HAP-1 (cell line): ENCODE measurements around the gene LRP5.
"Not testable (repeated sequence)": the region's sequence is repeated elsewhere in the genome, so short reads cannot be mapped to it uniquely, and the experiment has no call there.

Experiments
- DNase-seq, 2 experiments: peaks; one replicate each; pipeline ENCODE4 v3.0.0-alpha.2; 2016 to 2020; ENCODE audit warnings: low spot score in 2 of 2
- H3K27me3 ChIP-seq: fragments of 250-450 bp; sonication (Bioruptor Pico); 2 replicates; pipeline ENCODE4 v1.5.1; 2020; ENCODE audit warnings: low read depth, mild to moderate bottlenecking, moderate library complexity
- H3K36me3 ChIP-seq: fragments of 250-450 bp; sonication (Bioruptor Pico); replicated peaks from 2 replicates; pipeline ENCODE4 v1.5.1; 2020; ENCODE audit warnings: mild to moderate bottlenecking
- H3K4me1 ChIP-seq: fragments of 250-450 bp; sonication (Bioruptor Pico); 2 replicates; pipeline ENCODE4 v1.5.1; 2020; ENCODE audit warnings: mild to moderate bottlenecking
- H3K4me3 ChIP-seq: fragments of 250-450 bp; sonication (Bioruptor Pico); 2 replicates; pipeline ENCODE4 v1.5.1; 2020; ENCODE audit warnings: mild to moderate bottlenecking, moderate library complexity
- H3K9me3 ChIP-seq: fragments of 250-450 bp; sonication (Bioruptor Pico); 2 replicates; pipeline ENCODE4 v1.5.1; 2020; ENCODE audit warnings: mild to moderate bottlenecking, moderate library complexity
- in situ Hi-C: fragments of 300-500 bp; cut with MboI; formaldehyde crosslinking; loops from 3 replicates; pipeline ENCODE4 v1.14.3; 2020; ENCODE audit warnings: low sequenced_read_pairs, inconsistent platforms, mixed read lengths

LRP5 gene

DNA sequence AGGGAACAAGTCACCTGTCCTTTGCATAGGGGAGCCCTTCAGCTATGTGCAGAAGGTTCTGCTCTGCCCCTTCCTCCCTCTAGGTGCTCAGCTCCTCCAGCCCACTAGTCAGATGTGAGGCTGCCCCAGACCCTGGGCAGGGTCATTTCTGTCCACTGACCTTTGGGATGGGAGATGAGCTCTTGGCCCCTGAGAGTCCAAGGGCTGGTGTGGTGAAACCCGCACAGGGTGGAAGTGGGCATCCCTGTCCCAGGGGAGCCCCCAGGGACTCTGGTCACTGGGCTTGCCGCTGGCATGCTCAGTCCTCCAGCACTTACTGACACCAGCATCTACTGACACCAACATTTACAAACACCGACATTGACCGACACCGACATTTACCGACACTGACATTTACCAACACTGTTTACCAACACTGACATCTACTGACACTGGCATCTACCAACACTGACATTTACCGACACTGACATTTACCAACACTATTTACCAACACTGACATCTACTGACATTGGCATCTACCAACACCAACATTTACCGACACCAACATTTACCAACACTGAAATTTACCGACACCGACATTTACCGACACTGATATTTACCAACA, 76.3 kb downstream of the LRP5 start:
- H3K27me3 ChIP-seq: no peaks in the 10 kb centered on the region
- no peaks in the 10 kb centered on the region for H3K9me3 ChIP-seq
- in situ Hi-C loops: no loop called here
- DNase-seq: no peak
- no peak overlapping the region for H3K4me3 ChIP-seq
- H3K36me3 ChIP-seq: peaks cover 39% of the 10 kb centered on the region
- H3K4me1 ChIP-seq: no peaks in the 10 kb centered on the region

DNA sequence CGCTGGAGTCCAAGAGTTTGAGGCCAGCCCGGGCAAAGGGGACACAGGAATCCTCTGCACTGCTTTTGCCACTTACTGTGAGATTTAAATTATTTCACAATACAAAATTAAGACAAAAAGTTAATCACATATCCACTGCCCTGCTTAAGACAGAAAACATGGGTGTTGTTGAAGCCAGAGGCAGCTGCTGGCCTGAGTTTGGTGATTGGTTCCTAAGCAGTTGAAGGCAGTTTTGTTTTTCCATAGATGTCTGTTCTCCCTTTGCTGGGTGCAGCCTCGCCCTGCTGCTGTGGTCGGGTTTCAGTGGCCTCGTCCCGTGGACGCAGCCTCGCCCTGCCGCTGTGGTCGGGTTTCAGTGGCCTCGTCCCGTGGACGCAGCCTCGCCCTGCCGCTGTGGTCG, 77.9 kb downstream of the LRP5 start:
- Histone ChIP-seq H3K27me3 (no peaks in the 10 kb centered on the region), H3K9me3 (no peaks in the 10 kb centered on the region), H3K4me3 (no peak overlapping the region), H3K4me1 (no peaks in the 10 kb centered on the region), H3K36me3 (peaks cover 39% of the 10 kb centered on the region)
- in situ Hi-C loops: no loop called here
- no peak for DNase-seq

DNA sequence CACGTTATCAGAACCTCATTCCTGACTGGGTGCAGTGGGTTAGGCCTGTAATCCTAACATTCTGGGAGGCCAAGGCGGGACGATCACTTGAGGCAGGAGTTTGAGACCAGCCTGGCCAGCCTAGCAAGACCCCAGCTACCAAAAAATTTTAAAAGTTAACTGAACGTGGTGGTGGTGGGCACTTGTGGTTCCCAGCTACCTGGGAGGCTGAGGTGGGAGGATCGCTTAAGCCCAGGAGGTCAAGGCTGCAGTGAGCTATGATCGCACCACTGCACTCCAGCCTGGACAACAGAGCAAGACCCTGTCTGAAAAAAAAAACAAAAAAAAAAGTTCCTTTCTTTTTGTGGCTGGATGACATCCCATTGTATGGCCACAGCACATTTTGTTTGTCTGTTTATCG, 80.4 kb downstream of the LRP5 start:
- no peak for DNase-seq
- H3K27me3 ChIP-seq: no peaks in the 10 kb centered on the region
- H3K9me3 ChIP-seq: no peaks in the 10 kb centered on the region
- peaks cover 23% of the 10 kb centered on the region for H3K36me3 ChIP-seq
- H3K4me3 ChIP-seq: no peak overlapping the region
- in situ Hi-C loops: no loop called here
- H3K4me1 ChIP-seq: no peaks in the 10 kb centered on the region

DNA sequence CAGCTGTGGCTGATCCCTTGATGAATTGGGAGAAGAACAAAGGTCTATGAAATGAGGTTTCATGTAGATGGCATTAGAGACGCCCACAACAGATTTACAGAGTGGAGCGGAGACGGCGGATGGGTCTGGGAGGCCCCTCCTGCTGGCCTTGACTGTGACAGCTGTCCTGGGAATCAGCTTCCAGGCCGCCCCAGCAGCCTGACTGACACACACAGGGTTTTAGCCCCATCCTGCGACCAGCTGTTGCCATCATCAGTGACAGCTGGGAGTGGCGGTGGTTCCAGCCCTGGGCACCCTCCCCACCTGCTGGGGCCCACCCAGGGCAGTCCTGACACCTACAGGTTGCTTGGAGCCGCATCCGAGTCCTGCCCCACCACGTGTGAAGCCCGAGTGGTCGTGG, 84.1 kb downstream of the LRP5 start:
- Histone ChIP-seq H3K27me3 (no peaks in the 10 kb centered on the region), H3K9me3 (no peaks in the 10 kb centered on the region), H3K4me3 (no peak overlapping the region), H3K36me3 (peaks cover 8% of the 10 kb centered on the region), H3K4me1 (no peaks in the 10 kb centered on the region)
- in situ Hi-C loops: no loop called here
- DNase-seq: no peak

DNA sequence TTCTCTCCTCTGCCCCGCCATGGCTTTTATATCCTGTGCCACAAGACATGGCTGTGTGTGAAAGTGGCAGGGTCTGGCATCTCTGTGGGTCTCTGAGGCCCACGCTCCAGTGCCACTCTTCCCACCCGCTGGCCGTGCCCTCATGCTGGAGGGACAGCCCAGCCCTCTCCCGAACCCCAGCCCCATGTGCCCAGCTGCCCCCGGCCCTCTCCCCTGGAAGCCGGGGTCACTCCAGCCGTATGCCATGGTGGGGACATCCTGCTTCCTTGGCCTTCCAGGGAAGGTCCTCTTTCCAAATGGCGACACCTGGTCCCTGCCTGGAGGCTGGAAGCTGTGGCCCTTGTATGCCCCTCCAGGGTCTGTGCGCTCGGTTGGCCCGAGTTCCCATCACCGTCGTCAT, 84.9 kb downstream of the LRP5 start:
- Histone ChIP-seq H3K27me3 (no peaks in the 10 kb centered on the region), H3K9me3 (no peaks in the 10 kb centered on the region), H3K4me1 (no peaks in the 10 kb centered on the region), H3K4me3 (no peak overlapping the region), H3K36me3 (peaks cover 5% of the 10 kb centered on the region; the same call in 1 of the 2 replicates)
- in situ Hi-C loops: no loop called here
- DNase-seq: no peak

DNA sequence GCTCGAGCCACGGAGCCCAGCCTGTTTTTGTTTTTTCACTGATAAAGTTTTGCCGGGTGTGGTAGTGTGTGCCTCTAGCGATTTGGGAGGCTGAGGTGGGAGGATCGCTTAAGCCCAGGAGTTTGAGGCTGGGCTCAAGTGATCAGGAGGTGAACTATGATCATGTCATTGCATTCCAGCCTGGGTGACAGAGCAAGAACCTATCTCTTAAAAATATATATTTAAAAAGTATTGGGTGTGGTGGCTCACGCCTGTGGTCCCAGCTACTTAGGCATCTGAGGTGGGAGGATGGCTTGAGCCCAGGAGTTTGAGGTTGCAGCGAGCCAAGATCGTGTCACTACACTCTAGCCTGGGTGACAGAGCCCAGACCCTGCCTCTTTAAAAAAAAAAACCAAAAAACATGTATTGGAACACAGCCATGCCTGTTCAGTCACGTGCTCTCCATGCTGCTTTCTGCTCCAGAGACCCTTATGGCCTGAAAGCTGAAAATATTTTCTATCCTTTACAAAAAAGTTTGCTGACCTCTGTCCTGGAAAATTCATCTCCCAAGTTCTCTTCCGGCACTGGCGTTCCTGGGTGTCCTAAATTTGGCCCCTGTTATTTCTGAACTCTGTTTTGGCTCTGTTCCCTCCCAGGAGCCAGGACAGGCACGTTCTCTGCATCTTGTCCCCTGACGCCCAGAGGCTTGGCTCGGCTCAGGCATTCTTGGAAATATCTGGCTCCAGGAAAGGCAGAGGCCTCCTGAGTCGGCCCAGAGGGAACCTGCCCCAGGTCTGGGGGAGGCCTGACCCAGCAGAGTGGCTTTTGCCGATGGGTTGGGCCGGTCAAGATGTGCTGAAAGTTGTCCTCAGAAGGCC, 86.8 kb downstream of the LRP5 start:
- H3K36me3 ChIP-seq: 0 out of 2 replicates have a peak, but pooled peaks cover 8% of the 10 kb centered on the region
- DNase-seq: no peak
- no peaks in the 10 kb centered on the region for H3K4me1 ChIP-seq
- in situ Hi-C loops: no loop called here
- no peaks in the 10 kb centered on the region for H3K27me3 ChIP-seq
- H3K9me3 ChIP-seq: no peaks in the 10 kb centered on the region
- no peak overlapping the region for H3K4me3 ChIP-seq

DNA sequence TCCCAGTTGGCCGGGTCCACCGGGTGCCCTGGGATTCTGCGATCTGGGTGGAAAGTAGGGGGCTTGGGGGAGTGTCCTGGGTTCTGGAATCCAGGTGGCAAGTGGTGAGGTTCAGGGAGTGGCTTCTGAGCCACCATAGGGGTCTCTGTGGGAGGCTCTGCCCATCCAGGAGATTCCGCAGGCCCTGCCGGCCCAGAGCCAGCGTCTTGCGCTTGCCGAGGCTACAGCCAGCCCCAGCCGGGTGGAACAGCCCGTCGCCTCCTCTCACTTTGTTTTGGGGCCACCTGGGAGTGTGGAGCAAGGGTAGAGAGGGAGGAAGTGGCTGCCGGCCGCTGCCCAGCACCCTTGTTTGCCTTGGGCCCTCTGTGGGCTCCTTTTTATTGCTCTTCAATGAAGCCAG, 87.5 kb downstream of the LRP5 start:
- in situ Hi-C loops: no loop called here
- H3K4me3 ChIP-seq: no peak overlapping the region
- H3K9me3 ChIP-seq: no peaks in the 10 kb centered on the region
- no peaks in the 10 kb centered on the region for H3K4me1 ChIP-seq
- peaks cover 12% of the 10 kb centered on the region; the same call in 1 of the 2 replicates for H3K36me3 ChIP-seq
- DNase-seq: no peak
- H3K27me3 ChIP-seq: no peaks in the 10 kb centered on the region

DNA sequence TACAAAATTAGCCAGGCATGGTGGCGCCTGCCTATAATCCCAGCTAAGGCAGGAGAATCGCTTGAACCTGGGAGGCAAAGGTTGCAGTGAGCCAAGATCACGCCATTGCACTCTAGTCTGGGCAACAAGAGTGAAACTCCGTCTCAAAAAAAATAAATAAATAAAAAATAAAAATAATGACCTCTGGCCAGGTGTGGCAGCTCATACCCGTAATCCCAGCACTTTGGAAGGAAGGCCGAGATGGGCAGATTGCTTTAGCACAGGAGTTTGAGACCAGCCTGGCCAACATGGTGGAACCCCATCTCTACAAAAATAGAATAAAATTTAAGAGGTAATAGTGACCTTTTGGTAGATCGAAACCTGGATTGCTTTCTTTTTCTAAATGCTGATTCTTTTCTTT, 88.2 kb downstream of the LRP5 start:
- in situ Hi-C loops, H3K9me3 ChIP-seq, H3K4me3 ChIP-seq, H3K27me3 ChIP-seq, DNase-seq, H3K4me1 ChIP-seq: not testable (repeated sequence)
- H3K36me3 ChIP-seq: peaks cover 12% of the 10 kb centered on the region; the same call in 1 of the 2 replicates

DNA sequence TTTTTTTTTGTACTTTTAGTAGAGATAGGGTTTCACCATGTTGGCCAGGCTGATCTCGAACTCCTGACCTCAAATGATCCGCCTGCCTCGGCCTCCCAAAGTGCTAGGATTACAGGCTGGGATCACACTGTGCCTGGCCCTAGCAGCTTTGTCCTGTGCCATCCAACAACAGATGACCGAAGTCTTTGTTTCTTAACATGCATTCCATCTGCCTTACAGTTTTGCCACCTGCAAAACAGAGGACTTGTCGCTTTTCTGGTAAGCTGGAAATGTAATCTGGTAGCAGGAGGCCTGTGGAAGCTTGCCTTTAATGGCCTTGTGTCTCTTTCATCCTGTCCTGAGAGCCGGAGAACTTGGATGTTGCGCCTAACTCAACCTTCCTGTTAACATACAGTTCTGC, 89.5 kb downstream of the LRP5 start:
- Histone ChIP-seq H3K4me3 (no peak overlapping the region), H3K36me3 (peaks cover 16% of the 10 kb centered on the region), H3K27me3 (no peaks in the 10 kb centered on the region), H3K4me1 (no peaks in the 10 kb centered on the region), H3K9me3 (no peaks in the 10 kb centered on the region)
- DNase-seq: no peak
- in situ Hi-C loops: no loop called here

DNA sequence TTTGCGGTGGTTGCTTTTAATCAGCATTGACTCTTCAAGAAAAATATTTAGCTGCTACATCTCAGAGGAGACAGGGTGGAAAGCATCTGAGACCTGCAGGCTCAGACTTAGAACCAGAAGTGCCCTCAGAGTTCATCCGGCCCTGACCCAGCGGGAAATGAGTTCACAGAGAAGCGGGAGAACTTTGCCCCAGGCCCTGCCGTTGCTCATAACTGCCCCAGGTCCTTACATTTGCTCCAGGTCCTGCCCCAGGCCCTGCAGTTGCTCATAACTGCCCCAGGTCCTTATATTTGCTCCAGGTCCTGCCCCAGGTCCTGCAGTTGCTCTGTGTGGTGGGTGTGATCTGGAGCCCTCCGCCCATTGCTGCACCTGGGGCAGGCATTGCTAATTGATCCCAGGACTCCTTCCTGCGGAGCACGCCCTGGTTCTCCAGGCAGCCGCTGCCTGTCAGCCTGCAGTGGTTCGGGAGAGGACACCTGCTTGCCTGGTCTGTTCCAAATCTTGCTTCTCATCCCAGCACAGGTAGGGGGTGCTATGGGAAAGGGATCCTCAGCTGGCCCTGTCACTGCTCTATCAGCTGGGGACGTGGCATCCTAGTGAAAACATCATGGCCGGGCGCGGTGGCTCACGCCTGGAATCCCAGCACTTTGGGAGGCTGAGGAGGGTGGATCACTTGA, 90.1 kb downstream of the LRP5 start:
- in situ Hi-C loops: no loop called here
- H3K36me3 ChIP-seq: peaks cover 17% of the 10 kb centered on the region

DNA sequence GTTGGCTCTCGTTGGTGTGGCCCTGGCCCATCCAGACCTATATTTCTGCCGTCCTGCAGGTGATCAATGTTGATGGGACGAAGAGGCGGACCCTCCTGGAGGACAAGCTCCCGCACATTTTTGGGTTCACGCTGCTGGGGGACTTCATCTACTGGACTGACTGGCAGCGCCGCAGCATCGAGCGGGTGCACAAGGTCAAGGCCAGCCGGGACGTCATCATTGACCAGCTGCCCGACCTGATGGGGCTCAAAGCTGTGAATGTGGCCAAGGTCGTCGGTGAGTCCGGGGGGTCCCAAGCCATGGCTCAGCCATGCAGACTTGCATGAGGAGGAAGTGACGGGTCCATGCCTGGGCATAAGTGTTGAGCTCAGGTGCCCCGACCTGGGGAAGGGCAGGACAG, 91.0 kb downstream of the LRP5 start:
- no peak for DNase-seq
- in situ Hi-C loops: no loop called here
- Histone ChIP-seq H3K36me3 (peaks cover 19% of the 10 kb centered on the region), H3K4me1 (no peaks in the 10 kb centered on the region), H3K4me3 (no peak overlapping the region), H3K27me3 (no peaks in the 10 kb centered on the region), H3K9me3 (no peaks in the 10 kb centered on the region)

More for the DNA sequence above, 90.1 kb downstream of the LRP5 start:
- H3K4me1 ChIP-seq: no peaks in the 10 kb centered on the region
- no peaks in the 10 kb centered on the region for H3K9me3 ChIP-seq
- no peak overlapping the region for H3K4me3 ChIP-seq
- DNase-seq: no peak
- H3K27me3 ChIP-seq: no peaks in the 10 kb centered on the region

DNA sequence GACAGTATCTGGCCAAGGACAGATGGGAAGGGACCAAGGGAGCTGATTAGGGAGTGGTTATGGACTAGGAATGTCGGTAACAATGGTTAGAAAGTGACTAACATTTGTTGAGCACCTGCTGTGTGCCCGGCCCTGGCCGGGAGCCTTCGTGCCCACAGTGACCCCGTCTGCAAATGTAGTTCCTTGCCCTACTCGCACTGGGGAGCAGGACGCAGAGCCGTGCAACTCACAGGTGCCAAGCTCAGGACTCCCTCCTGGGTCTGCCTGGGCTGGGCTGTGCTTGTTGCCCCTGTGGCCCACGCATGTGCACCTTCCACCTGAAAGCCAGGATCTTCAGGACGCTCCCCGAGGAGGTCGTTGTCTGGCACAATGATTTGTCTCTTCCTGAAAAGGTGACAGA, 91.4 kb downstream of the LRP5 start:
- H3K4me3 ChIP-seq: no peak overlapping the region
- no peak for DNase-seq
- H3K27me3 ChIP-seq: no peaks in the 10 kb centered on the region
- H3K36me3 ChIP-seq: peaks cover 22% of the 10 kb centered on the region
- in situ Hi-C loops: no loop called here
- H3K4me1 ChIP-seq: no peaks in the 10 kb centered on the region
- H3K9me3 ChIP-seq: no peaks in the 10 kb centered on the region

DNA sequence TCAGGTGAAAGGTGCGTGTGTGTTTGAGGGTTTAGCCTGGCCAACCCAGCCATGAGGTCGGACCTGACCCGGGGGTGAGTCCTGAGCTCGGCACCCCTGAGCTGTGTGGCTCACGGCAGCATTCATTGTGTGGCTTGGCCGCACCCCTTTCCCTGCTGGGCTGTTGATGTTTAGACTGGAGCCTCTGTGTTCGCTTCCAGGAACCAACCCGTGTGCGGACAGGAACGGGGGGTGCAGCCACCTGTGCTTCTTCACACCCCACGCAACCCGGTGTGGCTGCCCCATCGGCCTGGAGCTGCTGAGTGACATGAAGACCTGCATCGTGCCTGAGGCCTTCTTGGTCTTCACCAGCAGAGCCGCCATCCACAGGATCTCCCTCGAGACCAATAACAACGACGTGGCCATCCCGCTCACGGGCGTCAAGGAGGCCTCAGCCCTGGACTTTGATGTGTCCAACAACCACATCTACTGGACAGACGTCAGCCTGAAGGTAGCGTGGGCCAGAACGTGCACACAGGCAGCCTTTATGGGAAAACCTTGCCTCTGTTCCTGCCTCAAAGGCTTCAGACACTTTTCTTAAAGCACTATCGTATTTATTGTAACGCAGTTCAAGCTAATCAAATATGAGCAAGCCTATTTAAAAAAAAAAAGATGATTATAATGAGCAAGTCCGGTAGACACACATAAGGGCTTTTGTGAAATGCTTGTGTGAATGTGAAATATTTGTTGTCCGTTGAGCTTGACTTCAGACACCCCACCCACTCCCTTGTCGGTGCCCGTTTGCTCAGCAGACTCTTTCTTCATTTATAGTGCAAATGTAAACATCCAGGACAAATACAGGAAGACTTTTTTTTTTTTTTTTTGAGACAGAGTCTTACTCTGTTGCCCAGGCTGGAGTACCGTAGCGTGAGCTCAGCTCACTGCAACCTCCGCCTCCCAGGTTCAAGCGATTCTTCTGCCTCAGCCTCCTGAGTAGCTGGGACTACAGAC, 94.2 kb downstream of the LRP5 start:
- DNase-seq: no peak
- Histone ChIP-seq H3K4me3 (no peak overlapping the region), H3K36me3 (peaks cover 40% of the 10 kb centered on the region), H3K9me3 (no peaks in the 10 kb centered on the region), H3K27me3 (no peaks in the 10 kb centered on the region), H3K4me1 (no peaks in the 10 kb centered on the region)
- in situ Hi-C loops: no loop called here
